DMS79 (cell line): ENCODE measurements around the gene ZNF529.
"Not testable (repeated sequence)": the region's sequence is repeated elsewhere in the genome, so short reads cannot be mapped to it uniquely, and the experiment has no call there.

Source experiments
- DNase-seq: peaks from one replicate; lab custom pipeline; 2025; lab: John Stamatoyannopoulos, UW

ZNF529 gene

DNA sequence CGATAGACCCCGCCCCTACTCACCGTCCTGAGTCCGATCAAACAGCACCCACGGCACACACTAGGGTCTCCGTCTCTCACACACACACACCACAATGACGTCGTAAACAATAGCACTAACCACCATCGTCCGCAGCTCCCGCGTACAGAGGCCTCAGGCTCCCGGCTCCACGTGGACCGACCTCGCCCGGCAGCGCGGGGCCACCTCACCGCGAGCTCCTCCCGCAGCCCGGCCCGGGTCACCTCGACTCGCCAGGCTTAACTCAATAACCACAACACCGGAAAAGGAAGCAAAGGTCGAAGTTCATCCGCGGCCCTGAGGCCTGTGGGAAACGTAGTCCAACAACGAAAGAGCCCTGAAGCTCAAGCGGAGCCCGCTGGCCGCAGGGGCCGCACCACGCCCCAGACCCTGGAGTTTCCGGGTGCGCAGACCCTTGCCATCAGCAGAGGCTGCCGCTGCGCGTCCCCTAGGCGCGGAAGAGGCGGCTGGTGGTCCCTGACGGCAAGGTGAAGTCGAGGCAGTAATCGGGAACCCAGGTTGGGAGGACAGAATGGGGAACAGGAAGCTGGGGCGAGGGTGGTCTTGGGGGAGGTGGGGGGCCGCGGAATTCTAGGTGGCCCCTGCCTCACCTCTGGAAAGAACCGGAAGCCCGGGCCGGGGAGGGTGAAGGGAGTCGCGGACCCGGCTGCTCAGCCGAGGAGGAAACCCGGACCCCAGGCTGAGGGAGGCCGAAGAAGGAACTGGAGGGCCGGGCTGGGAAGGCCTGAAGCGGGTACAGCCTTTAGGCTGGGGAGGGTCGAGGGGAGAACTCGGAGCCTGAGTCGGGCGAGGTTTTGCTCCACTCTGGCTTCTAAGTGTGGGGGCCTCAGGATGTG lies at the start of gene ZNF529:
Gene ZNF529 (minus strand): TSS at position 273 of the 875 bp plus-strand sequence. CDS start 946 bp downstream, outside the sequence.
- peak; percentile 82 for DNase-seq

GRCh38 chr19:36605877-36606478 lies 32.9 kb upstream of the ZNF529 start:
- DNase-seq, result no peak

DNA sequence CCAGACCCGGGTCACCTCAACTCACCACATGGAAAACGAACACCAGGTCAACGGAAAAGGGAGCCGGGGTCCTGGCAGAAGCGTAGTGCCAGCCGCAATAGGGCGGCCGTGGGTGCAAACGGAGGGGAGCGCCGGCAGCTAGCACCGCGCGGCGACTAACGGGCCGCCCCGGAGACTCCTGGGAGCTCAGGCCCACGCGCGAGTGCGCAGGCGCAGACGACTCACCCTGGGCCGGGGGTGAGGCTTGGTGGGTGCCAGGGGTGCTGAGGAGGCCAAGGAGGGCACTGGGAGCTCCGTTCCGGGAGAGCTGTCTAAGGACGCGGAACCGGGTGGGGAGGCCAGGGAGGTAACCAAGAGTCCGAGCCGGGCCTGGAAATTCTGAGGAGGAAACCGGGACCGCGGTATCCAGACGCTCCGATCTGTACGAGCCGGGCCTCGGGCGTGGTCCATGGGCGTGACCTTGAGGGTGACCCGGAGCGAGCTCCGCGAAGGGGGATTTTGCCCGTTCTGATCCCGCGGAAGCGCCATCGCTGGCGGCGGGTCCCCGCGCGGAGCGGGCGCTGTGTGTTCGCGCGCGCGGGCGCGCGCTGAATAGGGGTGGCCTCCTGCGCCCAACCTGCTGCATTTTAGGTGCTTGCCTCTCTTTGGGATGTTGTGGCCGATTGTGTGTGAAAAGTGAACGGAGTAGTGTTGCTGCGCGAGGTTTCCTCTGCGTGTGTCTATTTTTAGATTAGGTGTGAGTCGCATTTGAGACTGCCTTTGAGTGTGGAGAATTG lies 32.2 kb upstream of the ZNF529 start, which contains the start of gene ZNF382:
Gene ZNF382 (plus strand): TSS at position 213 of the 776 bp plus-strand sequence. CDS start 4,602 bp downstream, outside the sequence.
- peak; percentile 46 for DNase-seq

DNA sequence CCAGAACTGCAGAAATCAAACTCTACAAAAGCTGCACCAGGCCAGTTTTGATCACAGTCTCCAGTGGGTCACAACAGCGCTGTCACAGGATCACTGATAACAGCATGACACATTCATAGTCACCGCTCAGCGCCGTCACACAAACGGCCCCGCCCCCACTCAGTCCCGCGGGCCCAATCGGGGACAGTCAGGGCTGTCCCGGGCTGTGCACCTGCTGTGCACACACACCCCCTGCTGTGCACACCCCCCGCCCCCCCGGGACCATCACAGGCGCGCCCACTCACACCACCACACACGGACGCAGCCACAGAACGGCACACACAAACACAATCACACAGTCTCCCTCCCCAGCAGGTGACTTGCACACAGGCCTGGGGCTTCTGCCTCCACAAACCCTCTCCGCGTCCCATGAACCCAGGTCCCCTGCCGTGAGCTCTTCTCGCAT lies 31.6 kb upstream of the ZNF529 start:
- no peak for DNase-seq

DNA sequence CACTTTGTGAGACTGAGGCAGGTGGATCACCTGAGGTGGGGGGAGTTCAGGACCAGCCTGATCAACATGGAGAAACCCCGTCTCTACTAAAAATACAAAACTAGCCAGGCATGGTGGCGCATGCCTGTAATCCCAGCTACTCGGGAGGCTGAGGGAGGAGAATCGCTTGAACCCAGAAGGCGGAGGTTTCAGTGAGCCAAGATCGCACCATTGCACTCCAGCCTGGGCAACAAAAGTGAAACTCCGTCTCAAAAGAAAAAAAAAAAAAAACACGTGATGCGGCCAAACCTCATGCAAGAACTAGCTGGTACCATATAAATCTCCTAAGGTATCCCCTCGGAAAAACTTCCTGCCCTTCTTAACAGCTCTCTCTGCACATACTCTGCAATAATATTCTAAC lies 29.6 kb upstream of the ZNF529 start:
- not testable (repeated sequence) for DNase-seq

DNA sequence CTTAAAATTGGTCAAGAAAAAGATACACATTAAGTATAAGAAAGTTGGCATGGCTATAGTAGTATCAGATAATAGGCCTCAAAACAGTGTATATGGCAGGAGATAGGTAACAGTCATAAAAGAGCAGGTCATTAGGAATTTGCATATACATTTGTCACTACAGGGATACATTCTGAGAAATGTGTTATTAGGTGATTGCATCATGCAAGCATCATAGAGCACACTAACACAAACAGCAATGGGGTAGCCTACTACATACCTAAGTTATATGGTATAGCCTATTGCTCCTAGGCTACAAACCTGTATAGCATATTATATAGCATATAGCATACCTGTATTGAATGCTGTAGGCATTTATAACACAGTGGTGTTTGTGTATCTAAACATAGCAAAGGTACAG lies 6.2 kb upstream of the ZNF529 start:
- no peak for DNase-seq

- no peak for DNase-seq
These were observed 4.3 kb upstream of the ZNF529 start for GRCh38 chr19:36577271-36577996.

DNA sequence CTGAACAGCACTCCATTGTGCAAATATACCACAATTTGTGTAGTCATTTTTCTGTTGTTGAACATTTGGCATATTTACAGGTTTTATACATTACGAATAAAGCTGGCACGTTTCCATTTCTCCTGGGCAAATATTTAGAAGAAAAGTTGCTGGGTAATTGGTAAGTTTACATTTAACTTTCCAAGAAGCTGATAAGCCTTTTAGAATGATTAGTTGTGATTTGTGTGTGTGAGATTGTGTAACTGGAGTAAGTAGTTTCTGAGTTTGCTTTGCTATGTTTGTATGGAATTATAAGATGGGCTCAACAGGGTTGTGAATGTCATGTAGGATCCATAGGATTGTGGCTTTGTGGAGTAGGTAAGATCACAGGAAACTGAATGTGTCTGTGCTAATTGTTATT lies 1.6 kb upstream of the ZNF529 start:
- DNase-seq, result no peak

DNA sequence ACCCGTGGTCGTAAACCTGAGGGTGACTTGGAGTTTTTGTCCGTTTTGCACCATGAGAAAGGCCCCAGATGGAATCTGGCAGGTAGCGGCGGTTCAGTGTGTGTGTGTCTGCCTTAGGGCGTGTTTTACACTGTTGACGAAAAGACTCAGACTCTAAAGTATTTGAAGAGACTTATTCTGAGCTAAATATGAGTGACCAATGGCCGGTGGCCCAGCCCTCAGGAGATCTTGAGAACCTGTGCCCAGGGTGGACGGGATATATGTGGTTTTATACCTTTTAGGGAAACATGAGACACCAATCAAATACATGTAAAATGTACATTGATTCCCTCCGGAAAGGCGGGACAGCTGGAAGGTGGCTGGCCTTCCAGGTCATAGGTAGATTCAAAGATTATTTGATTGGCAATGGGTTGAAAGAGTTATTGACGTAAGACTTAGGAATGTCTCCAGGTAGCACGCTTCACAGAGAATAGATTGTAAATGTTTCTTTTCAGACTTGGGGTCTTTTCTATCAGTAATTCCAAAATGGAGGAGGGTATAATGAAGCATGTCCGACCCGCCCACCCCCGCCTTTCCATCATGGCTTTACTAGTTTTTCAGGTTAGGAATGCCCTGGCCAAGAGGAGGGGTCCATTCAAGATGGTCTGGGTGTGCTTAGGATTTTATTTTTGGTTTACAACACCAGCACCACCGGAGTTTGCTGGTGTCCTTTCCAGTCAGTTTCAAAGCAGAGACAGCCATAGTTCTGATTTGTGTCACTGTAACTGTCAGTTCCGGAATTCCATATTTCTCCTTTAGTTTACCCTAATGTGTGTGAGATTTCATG lies 1.0 kb upstream of the ZNF529 start:
- DNase-seq, result no peak

DNA sequence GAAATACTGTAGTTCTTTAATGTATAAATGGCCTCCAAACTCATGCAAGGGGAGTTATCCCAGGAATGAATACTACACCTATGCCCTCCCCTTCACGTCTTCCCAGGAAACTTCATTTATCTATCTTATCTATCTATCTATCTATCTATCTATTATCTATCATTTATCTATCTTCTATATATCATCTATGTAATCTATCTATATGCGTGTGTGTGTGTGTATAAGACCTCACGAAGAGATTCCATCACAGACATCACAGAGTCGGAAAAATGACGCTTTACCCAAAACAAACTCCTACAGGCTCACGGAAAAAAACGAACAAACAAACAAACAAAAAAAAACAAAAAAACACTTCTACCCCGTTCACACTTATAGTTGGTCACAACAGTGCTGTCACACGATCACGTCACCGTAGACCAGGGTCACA lies 486 bp downstream of the ZNF529 start:
- DNase-seq, result no peak

- no peak for DNase-seq
These were observed 8.7 kb downstream of the ZNF529 start for GRCh38 chr19:36564391-36564790.

DNA sequence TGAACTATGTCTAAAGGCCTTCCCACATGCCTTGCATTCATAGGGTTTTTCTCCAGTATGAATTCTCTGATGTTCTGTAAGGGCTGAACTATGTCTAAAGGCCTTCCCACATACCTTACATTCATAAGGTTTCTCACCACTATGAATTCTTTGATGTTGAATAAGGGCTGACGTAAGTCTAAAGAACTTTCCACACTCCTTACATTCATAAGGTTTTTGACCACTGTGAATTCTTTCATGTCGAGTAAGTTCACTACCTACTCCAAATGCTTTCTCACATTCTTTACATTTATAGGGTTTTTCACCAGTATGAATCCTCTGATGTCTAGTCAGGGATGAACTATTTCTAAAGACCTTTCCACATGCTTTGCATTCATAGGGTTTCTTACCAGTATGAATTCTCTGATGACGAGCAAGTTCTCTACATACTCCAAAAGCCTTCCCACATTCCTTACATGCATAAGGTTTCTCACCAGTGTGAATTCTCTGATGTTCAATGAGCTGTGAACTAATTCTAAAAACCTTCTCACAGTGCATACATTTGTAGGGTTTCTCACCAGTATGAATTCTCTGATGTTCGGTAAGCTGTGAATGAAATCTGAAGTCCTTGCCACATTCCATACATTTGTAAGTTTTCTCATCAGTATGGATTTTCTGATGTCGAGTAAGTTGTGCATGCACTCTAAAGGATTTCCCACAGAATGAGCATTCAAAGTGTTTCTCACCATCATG lies 25.9 kb downstream of the ZNF529 start:
- no peak for DNase-seq

GRCh38 chr19:36528921-36529518 lies 44.1 kb downstream of the ZNF529 start:
- no peak for DNase-seq

DNA sequence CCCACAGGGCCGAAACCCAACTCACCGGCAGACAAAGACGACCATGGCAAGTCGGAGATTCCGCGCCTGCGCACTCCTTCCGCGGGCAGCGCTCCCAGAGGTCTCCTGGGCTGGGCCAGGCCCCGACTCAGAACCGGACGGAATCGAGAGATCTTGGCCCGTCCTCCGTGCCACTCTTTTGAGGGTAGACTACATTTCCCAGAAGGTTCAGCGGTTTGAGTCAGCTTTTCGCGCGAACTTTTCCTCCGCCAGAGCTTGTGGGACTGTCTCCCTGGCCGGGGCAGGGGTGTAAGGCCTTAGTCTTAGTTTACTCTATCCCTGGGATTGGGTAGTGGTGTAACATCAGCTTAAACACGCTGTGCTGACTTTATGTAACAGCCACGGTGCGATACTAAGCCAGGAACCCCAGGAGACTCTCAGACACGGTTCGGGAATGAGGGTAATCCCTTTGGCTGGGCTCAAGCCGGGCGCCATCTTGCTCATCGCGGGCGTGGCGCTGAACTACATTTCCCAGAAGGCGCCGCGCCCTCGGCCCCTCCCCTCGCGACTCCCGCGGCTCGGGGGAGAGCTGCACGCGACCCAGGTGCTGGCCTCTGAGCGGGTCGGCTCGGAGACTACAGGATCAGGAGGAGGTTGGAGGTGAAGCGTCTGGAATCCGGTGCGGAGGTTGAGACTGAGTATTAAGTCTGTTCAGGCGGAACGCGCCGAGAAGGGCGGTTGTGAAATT lies 44.7 kb downstream of the ZNF529 start, which contains the start of gene ZNF260:
Gene ZNF260 (minus strand): TSS at position 78 of the 727 bp plus-strand sequence. CDS start 13,033 bp downstream, outside the sequence.
- DNase-seq, result peak; percentile 94

- DNase-seq, result no peak
These were observed 45.3 kb downstream of the ZNF529 start for GRCh38 chr19:36527873-36528193.

DNA sequence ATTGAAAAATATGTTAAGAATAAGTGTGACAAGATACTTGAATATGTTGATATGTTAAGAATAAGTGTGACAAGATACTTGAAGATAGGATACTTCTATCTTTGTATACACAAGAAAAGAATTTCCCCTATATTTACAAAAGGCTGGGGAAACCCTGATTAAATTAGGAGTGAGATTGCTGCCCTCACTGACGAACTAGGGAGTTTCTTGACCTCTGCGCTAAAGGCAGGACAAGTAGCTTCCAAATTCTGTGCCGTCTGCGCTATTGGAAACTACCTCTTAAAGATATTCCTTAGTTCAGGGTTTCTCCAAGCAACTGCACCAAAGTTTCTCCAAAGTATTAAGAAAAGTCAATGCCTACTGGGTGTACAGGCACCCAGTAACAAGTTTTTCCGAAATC lies 45.8 kb downstream of the ZNF529 start:
- no peak for DNase-seq

DNA sequence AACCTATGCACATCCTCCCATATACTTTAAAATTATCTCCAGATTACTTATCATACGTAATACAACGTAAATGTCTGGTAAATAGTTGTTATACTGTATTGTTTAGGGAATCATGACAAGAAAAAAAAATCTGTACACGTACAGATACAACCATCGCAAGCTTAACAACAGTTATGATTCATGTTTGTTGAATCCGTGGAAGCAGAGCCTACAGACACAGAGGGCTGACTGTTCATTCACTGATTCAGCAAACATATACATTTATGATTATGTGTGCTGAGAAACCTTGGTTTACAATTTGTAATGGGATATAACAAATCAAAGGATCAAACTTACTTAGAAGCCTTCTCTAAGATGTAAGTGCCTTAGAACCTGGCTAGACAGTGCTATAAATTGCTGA lies 46.5 kb downstream of the ZNF529 start:
- no peak for DNase-seq

DNA sequence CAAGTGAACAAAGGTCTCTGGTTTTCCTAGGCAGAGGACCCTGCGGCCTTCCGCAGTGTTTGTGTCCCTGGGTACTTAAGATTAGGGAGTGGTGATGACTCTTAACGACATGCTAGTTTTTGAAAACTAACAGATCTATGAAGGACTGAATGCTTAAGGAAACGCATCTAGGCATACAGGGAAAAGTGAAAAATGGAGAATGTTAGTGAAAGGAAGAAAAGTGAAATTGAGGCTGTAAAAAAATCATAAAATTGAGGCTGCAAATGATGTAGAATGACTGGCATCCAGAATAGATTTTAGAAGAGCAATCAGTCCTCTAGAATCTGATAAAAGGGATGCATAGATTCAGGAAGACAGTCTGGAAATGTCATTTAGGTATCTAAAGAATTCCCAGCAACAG lies 48.5 kb downstream of the ZNF529 start:
- no peak for DNase-seq

- DNase-seq, result no peak
These were observed 59.0 kb downstream of the ZNF529 start for GRCh38 chr19:36514012-36514612.
